A673 (cell line): Measurements from ENCODE around the gene ZSWIM6. TPM values are rescaled to one million over a fixed set of nuclear protein-coding genes. Genes with fewer than 3 reads are reported as not detected.

Experiments
- BruUV-seq: library from RNA; stranded (reverse); fragments of 400-500 nt; replicated peaks from 2 replicates; lab custom pipeline; 2021; lab: Mats Ljungman, UMichigan
- CTCF ChIA-PET: fragments of 300-600 bp; sonication (Branson Sonifier 250); formaldehyde crosslinking; loops from one replicate; lab custom pipeline; 2022; ENCODE audit warnings: antibody characterized with exemption; lab: Charles Lee
- POLR2A ChIA-PET: fragments of 300-600 bp; sonication (Branson Sonifier 250); formaldehyde crosslinking; loops from one replicate; lab custom pipeline; 2022; ENCODE audit warnings: antibody characterized with exemption; ENCODE audit not compliant: low non-redundant PET; lab: Charles Lee
- DNase-seq: peaks from one replicate; pipeline ENCODE4 v3.0.0-alpha.2; 2015; ENCODE audit warnings: low spot score
- H3K27ac ChIP-seq: fragments of 200-600 bp; sonication (generic); 2 replicates; pipeline ENCODE4 v1.5.1; 2016; ENCODE audit warnings: mixed run types, low read depth, mild to moderate bottlenecking, mixed read lengths, antibody characterized with exemption, low read length; ENCODE audit not compliant: poor library complexity, severe bottlenecking
- H3K27me3 ChIP-seq: fragments of 200-600 bp; sonication (generic); replicated peaks from 2 replicates; pipeline ENCODE4 v1.6.1; 2017; ENCODE audit warnings: mixed run types, low read depth, mild to moderate bottlenecking, mixed read lengths, antibody characterized with exemption, low read length; ENCODE audit not compliant: insufficient read depth, poor library complexity
- H3K36me3 ChIP-seq: fragments of 200-600 bp; sonication (generic); 2 replicates; pipeline ENCODE4 v1.6.1; 2016; ENCODE audit warnings: mixed run types, mild to moderate bottlenecking, mixed read lengths, antibody characterized with exemption, low read length; ENCODE audit not compliant: insufficient read depth, poor library complexity, severe bottlenecking
- H3K4me1 ChIP-seq: fragments of 200-600 bp; sonication (generic); 2 replicates; pipeline ENCODE4 v1.6.1; 2017; ENCODE audit warnings: mixed run types, mild to moderate bottlenecking, mixed read lengths, antibody characterized with exemption, low read length; ENCODE audit not compliant: insufficient read depth, poor library complexity, severe bottlenecking
- H3K4me3 ChIP-seq: fragments of 200-600 bp; sonication (generic); 2 replicates; pipeline ENCODE4 v1.5.1; 2016; ENCODE audit warnings: low read depth, mixed run types, mild to moderate bottlenecking, mixed read lengths, low read length; ENCODE audit not compliant: poor library complexity, severe bottlenecking
- H3K9me3 ChIP-seq: fragments of 200-600 bp; sonication (generic); 2 replicates; pipeline ENCODE4 v1.6.1; 2016; ENCODE audit warnings: mixed run types, low read depth, mild to moderate bottlenecking, mixed read lengths, antibody characterized with exemption, low read length; ENCODE audit not compliant: poor library complexity, severe bottlenecking
- EZH2 ChIP-seq: fragments of 200-600 bp; sonication (generic); IDR thresholded peaks from 2 replicates; pipeline ENCODE4 v1.6.1; 2017; ENCODE audit warnings: borderline replicate concordance, low read depth, mild to moderate bottlenecking, mixed read lengths, antibody characterized with exemption, low read length; ENCODE audit not compliant: poor library complexity, severe bottlenecking
- intact Hi-C: fragments of 100-400 bp; cut with micrococcal nuclease; formaldehyde crosslinking; loops from one replicate; pipeline ENCODE4 v1.10.0; 2022; ENCODE audit not compliant: unreplicated experiment
- total RNA-seq: library from RNA; stranded (reverse); gene quantifications from 2 replicates; pipeline ENCODE4 v1.2.3, GENCODE V29; 2021
- TF ChIP-seq, protein P1 (sequence below): fragments of 300-800, 200-600 bp; sonication (generic); conservative IDR thresholded peaks from 2 replicates; pipeline ENCODE4 v1.5.1; 2017; ENCODE audit warnings: low read depth, mild to moderate bottlenecking, antibody characterized with exemption, low read length, moderate library complexity, mixed read lengths

Gene ZSWIM6
- total RNA-seq, 1 experiment from 2014 or later: 47.3 TPM

DNA sequence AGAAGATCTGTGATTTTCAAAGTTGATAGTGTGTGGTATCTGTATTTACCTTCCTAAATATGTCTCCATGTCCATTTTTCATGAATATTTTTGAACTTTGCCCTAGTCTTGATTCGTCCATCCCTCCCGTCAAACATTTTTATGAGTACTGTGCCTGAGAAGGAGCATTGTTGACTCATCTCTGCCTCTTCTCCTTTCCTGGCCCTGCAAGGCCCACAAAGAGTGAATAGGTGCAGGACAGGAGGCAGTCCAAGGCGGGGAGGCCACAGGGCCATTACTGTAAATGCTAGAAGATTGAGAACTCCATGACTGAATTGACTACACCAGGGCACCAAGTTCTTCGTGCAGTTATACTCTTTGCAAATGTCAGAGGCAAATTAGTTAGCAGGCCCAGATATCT is 200.9 kb downstream of the ZSWIM6 start:
- POLR2A ChIA-PET: no interaction called here
- BruUV-seq: no TSS peak
- Histone ChIP-seq H3K27me3 (no peaks in the 10 kb centered on the region), H3K36me3 (peaks cover 54% of the 10 kb centered on the region), H3K4me1 (no peaks in the 10 kb centered on the region), H3K27ac (no peak overlapping the region), H3K9me3 (peaks cover 4% of the 10 kb centered on the region), H3K4me3 (no peak overlapping the region)
- TF ChIP-seq, protein P1, sequence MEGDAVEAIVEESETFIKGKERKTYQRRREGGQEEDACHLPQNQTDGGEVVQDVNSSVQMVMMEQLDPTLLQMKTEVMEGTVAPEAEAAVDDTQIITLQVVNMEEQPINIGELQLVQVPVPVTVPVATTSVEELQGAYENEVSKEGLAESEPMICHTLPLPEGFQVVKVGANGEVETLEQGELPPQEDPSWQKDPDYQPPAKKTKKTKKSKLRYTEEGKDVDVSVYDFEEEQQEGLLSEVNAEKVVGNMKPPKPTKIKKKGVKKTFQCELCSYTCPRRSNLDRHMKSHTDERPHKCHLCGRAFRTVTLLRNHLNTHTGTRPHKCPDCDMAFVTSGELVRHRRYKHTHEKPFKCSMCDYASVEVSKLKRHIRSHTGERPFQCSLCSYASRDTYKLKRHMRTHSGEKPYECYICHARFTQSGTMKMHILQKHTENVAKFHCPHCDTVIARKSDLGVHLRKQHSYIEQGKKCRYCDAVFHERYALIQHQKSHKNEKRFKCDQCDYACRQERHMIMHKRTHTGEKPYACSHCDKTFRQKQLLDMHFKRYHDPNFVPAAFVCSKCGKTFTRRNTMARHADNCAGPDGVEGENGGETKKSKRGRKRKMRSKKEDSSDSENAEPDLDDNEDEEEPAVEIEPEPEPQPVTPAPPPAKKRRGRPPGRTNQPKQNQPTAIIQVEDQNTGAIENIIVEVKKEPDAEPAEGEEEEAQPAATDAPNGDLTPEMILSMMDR: no peak
- TF ChIP-seq EZH2: no peak
- CTCF ChIA-PET: no interaction called here
- DNase-seq: no peak
- intact Hi-C loops: no loop called here

DNA sequence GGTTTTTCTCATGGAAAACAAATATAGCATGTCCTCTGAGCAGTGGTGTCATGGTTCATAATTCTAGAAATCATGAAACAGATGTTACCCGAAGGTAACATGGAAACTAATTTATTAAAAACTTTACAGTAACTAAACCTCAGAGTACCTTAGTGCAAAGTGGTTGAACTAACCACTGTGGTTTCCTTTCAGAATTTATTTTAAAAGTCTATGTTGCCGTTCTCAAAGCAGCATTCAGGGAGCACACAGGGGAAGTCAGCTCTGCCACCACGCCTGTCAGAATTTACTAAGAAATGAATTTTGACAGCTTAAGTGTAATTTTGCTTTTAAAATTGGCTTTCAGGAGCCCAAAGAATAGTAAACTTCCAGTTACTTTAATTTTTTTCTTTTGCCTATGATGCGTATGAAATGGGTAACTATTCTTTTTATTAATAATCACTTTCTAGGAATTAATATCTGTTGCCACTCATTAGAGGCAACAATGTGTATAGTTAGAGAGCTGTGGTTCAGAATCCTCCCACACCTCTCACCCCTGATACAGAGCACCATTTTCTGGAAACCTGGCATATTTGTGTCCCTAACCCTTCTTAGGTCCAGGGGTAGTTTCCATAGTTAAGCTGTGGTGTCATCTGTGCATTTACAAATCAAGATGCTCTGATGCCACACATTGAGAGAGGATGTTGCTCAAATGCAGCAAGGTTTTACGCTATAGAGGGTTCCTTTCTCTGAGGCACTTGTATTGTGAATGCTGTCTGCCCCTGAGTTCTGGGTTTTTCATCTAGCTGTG is 202.6 kb downstream of the ZSWIM6 start:
- Histone ChIP-seq H3K9me3 (peaks cover 4% of the 10 kb centered on the region), H3K4me1 (no peaks in the 10 kb centered on the region), H3K27ac (no peak overlapping the region), H3K4me3 (no peak overlapping the region), H3K36me3 (peaks cover 65% of the 10 kb centered on the region), H3K27me3 (no peaks in the 10 kb centered on the region)
- no peak for DNase-seq
- no TSS peak for BruUV-seq
- intact Hi-C loops: no loop called here
- TF ChIP-seq, protein P1: no peak
- TF ChIP-seq EZH2: no peak
- POLR2A ChIA-PET: no interaction called here
- CTCF ChIA-PET: interaction anchor here (0.6 kb wide), 1 partner anchor 283 kb away, joined by 6 read pairs; no protein-coding TSS in a partner anchor

DNA sequence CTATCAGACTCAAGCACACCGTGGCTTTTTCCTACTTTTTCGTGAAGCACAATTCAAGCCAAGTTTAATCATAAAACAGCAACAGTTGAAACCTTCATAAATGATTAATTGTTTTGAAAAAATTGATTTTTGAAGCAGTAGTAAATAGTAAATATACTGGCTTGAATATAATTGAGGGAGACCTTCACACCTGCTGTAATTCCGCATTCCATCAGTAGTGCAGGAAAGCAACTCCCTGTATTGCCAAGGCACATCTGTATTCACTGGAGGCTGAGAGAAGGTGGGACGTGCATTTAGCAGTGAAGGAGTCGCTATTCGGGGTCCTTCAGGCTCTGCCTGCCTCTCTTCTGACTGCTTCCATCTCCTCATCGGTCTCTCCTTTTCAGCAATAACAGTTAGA is 203.8 kb downstream of the ZSWIM6 start:
- peaks cover 4% of the 10 kb centered on the region for H3K9me3 ChIP-seq
- H3K4me1 ChIP-seq: no peaks in the 10 kb centered on the region
- no TSS peak for BruUV-seq
- H3K27ac ChIP-seq: no peak overlapping the region
- TF ChIP-seq EZH2: no peak
- TF ChIP-seq, protein P1: no peak
- no peak for DNase-seq
- intact Hi-C loops: no loop called here
- ChIA-PET CTCF (no interaction called here), POLR2A (no interaction called here)
- no peak overlapping the region for H3K4me3 ChIP-seq
- H3K27me3 ChIP-seq: no peaks in the 10 kb centered on the region
- H3K36me3 ChIP-seq: peaks cover 73% of the 10 kb centered on the region
